Measurements from ENCODE around the gene SCFD2. TPM values are rescaled to one million over a fixed set of nuclear protein-coding genes. Genes with fewer than 3 reads are reported as not detected.

The SCFD2 gene
- polyA plus RNA-seq, 1 donor = 8.2 TPM

DNA sequence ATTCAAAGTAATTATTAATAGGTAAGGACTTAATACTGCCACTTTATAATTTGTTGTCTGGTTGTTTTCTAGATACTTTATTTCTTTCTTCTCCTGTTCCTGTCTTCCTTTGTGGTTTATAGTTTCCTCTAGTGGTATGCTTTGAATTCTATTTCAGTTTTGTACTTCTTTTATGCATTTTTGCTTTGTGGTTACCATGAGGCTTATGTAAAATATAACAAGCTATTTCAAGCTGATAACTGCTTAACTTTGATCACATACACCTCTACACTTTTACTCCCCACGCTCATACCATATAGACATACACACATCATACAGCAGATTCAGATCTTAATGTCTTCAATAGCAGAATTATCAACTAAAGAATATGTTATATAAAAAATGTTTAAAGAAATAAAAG lies 192.3 kb downstream of the SCFD2 start:
- WGBS (ENCODE audit: insufficient coverage, low lambda C conversion rate) = 88% methylated on average over 1 of the region's 1 CpG
- no peak overlapping the region for H3K4me3 ChIP-seq (ENCODE audit: low read length)
- DNase-seq = no peak
- no peak overlapping the region for H3K27ac ChIP-seq (ENCODE audit: low read length)
- no peaks in the 10 kb centered on the region for H3K4me1 ChIP-seq (ENCODE audit: control insufficient read depth, insufficient read depth, low read length)
- no peaks in the 10 kb centered on the region for H3K36me3 ChIP-seq (ENCODE audit: control insufficient read depth, insufficient read depth, low read length)
- no peaks in the 10 kb centered on the region for H3K27me3 ChIP-seq (ENCODE audit: control insufficient read depth, insufficient read depth, low read length)
- H3K9me3 ChIP-seq (ENCODE audit: control insufficient read depth, low read depth, low read length) = peaks cover 14% of the 10 kb centered on the region

DNA sequence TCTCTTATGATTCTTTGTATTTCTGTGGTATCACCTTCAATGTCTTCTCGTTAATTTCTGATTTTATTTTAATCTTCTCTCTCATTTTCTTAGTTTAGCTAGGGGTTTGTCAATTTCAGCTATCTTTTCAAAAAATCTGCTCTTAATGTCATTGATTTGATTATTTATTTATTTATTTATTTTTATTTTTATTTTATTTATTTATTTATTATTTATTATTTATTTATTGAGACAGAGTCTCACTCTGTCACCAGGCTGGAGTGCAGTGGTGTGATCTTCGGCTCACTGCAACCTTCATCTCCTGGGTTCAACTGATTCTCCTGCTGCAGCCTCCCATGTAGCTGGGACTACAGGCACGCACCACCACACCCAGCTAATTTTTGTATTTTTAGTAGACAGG lies 194.1 kb downstream of the SCFD2 start:
- 93% methylated on average over 2 of the region's 3 CpGs for WGBS (ENCODE audit: insufficient coverage, low lambda C conversion rate)
- Histone ChIP-seq H3K4me1 (ENCODE audit: control insufficient read depth, insufficient read depth, low read length) (no peaks in the 10 kb centered on the region), H3K27me3 (ENCODE audit: control insufficient read depth, insufficient read depth, low read length) (no peaks in the 10 kb centered on the region), H3K27ac (ENCODE audit: low read length) (no peak overlapping the region), H3K4me3 (ENCODE audit: low read length) (no peak overlapping the region), H3K9me3 (ENCODE audit: control insufficient read depth, low read depth, low read length) (peaks cover 4% of the 10 kb centered on the region), H3K36me3 (ENCODE audit: control insufficient read depth, insufficient read depth, low read length) (no peaks in the 10 kb centered on the region)
- DNase-seq = no peak

DNA sequence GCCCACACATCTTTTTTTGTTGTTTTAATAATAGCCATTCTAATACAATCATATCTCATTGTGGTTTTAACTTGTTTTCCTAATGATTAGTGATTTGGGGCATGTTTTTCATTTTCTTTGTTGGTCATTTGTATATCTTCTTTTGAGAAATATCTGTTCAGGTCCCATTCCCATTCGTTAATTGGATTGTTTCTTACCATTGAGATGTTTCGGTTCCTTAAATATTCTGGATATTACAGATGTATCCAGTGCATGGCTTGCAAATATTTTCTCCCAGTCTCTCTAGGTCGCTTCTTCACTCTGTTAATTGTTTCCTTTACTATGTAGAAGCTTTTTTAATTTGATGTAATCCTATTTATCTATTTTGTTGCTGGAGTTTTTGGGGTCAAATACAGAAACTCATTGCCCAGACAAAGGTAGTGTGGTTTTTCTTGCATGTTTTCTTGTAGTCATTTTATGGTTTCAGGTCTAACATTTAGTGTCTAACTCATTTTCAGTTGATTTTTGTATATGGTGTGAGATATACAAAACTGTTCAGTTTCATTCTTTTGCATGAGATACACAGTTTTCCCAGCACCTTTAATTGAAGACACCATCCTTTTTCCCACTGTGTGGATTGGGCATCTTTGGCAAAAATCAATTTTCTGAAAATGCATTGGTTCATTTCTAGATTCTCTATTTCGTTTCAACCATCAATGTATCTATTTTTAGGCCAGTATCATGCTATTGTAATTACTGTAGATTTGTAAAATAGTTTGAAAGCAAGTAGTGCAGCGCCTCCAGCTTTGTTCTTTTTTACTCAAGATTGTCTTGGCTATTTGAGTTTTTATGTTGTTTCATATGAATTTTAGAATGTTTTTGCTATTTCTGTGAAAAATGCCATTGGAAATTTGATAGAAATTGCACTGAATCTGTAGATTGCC lies 195.9 kb downstream of the SCFD2 start:
- H3K27me3 ChIP-seq (ENCODE audit: control insufficient read depth, insufficient read depth, low read length) = no peaks in the 10 kb centered on the region
- no peaks in the 10 kb centered on the region for H3K36me3 ChIP-seq (ENCODE audit: control insufficient read depth, insufficient read depth, low read length)
- no peak for DNase-seq
- H3K4me1 ChIP-seq (ENCODE audit: control insufficient read depth, insufficient read depth, low read length) = no peaks in the 10 kb centered on the region
- H3K9me3 ChIP-seq (ENCODE audit: control insufficient read depth, low read depth, low read length) = peaks cover 4% of the 10 kb centered on the region
- no peak overlapping the region for H3K27ac ChIP-seq (ENCODE audit: low read length)
- WGBS (ENCODE audit: insufficient coverage, low lambda C conversion rate) = 100% methylated on average over 2 of the region's 5 CpGs
- H3K4me3 ChIP-seq (ENCODE audit: low read length) = no peak overlapping the region

DNA sequence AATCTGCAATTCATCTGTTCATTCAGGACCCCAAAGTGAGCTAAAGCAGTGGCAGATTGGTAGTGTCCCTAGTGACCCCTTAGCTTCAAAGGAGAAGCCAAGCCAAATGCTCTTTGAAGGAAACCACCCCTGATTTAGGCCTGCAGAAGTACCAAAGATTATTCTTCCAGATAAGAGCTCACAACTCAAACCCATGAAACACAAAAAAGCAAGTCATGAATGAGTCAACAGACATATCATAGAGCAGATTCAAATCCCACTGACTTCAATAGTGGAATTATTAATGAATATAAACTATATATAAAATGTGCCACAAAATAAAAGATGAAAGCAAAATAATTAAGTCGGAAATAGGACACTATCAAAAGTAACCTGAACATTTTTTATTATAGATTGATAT lies 197.6 kb downstream of the SCFD2 start:
- Histone ChIP-seq H3K27ac (ENCODE audit: low read length) (no peak overlapping the region), H3K9me3 (ENCODE audit: control insufficient read depth, low read depth, low read length) (no peaks in the 10 kb centered on the region), H3K27me3 (ENCODE audit: control insufficient read depth, insufficient read depth, low read length) (no peaks in the 10 kb centered on the region), H3K4me3 (ENCODE audit: low read length) (no peak overlapping the region), H3K4me1 (ENCODE audit: control insufficient read depth, insufficient read depth, low read length) (no peaks in the 10 kb centered on the region), H3K36me3 (ENCODE audit: control insufficient read depth, insufficient read depth, low read length) (no peaks in the 10 kb centered on the region)
- DNase-seq = no peak
- WGBS (ENCODE audit: insufficient coverage, low lambda C conversion rate) = 100% methylated on average over 1 of the region's 1 CpG

DNA sequence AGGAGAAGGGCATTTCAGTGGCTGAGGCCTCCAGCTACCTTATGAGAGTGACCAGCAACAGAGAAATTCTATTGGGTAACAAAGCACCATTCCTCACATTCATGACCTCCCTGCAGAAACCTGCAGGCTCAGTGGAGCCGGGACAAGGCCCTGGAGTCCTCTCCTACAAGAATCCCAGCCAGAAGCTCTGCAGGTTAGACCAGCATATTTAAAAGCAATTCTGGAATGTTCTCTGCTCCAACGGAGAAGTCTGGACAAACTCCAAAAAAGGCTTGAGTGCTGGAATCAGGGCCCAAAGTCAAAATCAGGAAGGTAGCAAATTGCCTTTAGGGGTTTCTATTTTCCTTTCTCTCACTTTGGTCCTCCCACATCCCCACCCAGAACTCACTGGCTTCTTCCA lies 202.9 kb downstream of the SCFD2 start:
- Histone ChIP-seq H3K36me3 (ENCODE audit: control insufficient read depth, insufficient read depth, low read length) (no peaks in the 10 kb centered on the region), H3K9me3 (ENCODE audit: control insufficient read depth, low read depth, low read length) (no peaks in the 10 kb centered on the region), H3K27ac (ENCODE audit: low read length) (no peak overlapping the region), H3K27me3 (ENCODE audit: control insufficient read depth, insufficient read depth, low read length) (no peaks in the 10 kb centered on the region), H3K4me3 (ENCODE audit: low read length) (no peak overlapping the region), H3K4me1 (ENCODE audit: control insufficient read depth, insufficient read depth, low read length) (no peaks in the 10 kb centered on the region)
- WGBS (ENCODE audit: insufficient coverage, low lambda C conversion rate) = no CpG with 5 or more reads among the region's 2 CpGs
- DNase-seq = no peak

DNA sequence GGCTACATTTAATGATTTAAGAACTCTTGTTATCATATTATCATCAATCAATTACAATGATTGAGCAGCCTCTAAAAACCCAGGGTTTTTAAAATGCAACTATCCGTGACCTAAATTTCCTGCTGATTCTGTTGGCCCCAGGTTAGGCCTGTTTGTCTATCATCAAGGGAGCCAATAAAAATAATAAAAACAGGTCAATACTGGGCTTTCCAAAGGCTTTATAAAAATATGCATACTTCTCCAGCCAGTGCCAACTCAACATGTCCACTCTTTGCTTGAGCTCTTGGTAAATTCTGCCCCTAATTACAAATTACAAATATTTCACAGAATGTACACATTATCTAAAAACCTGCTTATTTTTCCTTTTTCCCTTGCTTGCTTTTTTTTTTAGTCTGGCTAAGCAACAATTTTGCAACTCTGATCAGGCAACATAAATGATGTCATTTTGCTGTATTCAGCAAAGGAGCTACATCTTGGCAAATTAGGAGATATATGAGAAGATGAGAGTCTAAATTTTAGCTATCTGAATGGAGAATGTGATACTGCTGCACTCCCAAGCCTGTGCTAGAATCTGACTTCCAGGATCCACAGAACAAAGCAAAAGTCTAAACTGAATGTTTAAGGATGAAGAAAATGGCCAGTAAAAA lies 204.0 kb downstream of the SCFD2 start:
- no peak overlapping the region for H3K27ac ChIP-seq (ENCODE audit: low read length)
- no peak overlapping the region for H3K4me3 ChIP-seq (ENCODE audit: low read length)
- H3K4me1 ChIP-seq (ENCODE audit: control insufficient read depth, insufficient read depth, low read length) = no peaks in the 10 kb centered on the region
- WGBS (ENCODE audit: insufficient coverage, low lambda C conversion rate) = 100% methylated on average over 1 of the region's 1 CpG
- H3K36me3 ChIP-seq (ENCODE audit: control insufficient read depth, insufficient read depth, low read length) = no peaks in the 10 kb centered on the region
- DNase-seq = no peak
- no peaks in the 10 kb centered on the region for H3K9me3 ChIP-seq (ENCODE audit: control insufficient read depth, low read depth, low read length)
- no peaks in the 10 kb centered on the region for H3K27me3 ChIP-seq (ENCODE audit: control insufficient read depth, insufficient read depth, low read length)

DNA sequence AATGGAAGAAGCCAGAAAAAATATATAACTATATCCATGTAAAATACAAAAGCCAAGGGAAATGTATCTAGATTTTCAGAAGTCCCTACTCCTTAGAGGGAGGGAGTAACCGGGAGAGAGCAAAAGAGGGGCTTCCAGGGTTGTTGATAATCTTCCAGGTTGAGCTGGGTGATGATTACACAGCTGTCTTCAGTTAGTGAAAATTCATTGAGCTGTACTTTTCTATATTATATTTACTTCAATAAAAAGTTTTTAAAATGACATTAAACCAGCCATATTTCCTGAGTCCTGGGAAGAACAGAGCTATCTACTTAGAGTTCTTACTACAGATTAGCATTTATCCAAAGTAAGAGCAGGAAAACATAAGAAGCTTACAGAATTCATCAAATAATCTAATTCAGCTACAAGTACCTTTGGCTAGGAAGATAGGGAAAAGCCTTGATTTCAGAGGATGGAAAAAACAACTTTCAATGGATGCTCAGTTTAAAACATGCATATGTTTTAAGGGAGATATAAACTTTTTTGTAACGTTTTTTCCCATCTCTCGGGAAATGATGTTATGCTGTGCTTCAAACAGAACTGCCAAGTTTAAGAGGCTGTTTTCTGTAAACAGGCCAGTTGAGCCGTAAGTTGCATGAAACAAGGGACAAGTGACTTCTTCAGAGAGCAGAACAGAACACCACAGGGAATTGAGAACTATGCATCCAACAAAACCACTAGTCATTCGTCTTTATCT lies 204.6 kb downstream of the SCFD2 start:
- WGBS (ENCODE audit: insufficient coverage, low lambda C conversion rate) = 80% methylated on average over 3 of the region's 5 CpGs
- Histone ChIP-seq H3K27me3 (ENCODE audit: control insufficient read depth, insufficient read depth, low read length) (no peaks in the 10 kb centered on the region), H3K9me3 (ENCODE audit: control insufficient read depth, low read depth, low read length) (no peaks in the 10 kb centered on the region), H3K4me3 (ENCODE audit: low read length) (no peak overlapping the region), H3K4me1 (ENCODE audit: control insufficient read depth, insufficient read depth, low read length) (no peaks in the 10 kb centered on the region), H3K36me3 (ENCODE audit: control insufficient read depth, insufficient read depth, low read length) (no peaks in the 10 kb centered on the region), H3K27ac (ENCODE audit: low read length) (no peak overlapping the region)
- DNase-seq = peak; percentile 12 to 14

DNA sequence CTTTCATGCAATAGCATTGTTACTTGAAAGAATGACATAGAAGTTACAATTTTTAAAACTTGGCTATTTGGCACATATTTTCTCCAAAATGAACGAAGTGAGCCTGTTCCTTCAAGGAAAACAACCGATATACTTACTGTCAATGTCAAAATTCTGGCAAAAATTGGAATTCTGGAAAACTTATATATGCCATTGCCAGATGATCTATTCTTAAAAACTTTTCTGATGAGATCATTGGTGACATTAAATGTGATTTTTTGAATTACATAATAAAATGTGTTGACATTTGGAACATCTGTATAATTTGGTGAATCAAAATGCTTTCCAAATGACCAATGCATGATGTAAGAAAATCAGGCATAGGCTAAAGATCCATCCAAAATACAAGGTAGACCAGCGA lies 209.0 kb downstream of the SCFD2 start:
- no peak for DNase-seq
- Histone ChIP-seq H3K4me3 (ENCODE audit: low read length) (no peak overlapping the region), H3K36me3 (ENCODE audit: control insufficient read depth, insufficient read depth, low read length) (no peaks in the 10 kb centered on the region), H3K27ac (ENCODE audit: low read length) (no peak overlapping the region), H3K9me3 (ENCODE audit: control insufficient read depth, low read depth, low read length) (peaks cover 6% of the 10 kb centered on the region), H3K4me1 (ENCODE audit: control insufficient read depth, insufficient read depth, low read length) (no peaks in the 10 kb centered on the region), H3K27me3 (ENCODE audit: control insufficient read depth, insufficient read depth, low read length) (no peaks in the 10 kb centered on the region)
- 90% methylated on average over 2 of the region's 3 CpGs for WGBS (ENCODE audit: insufficient coverage, low lambda C conversion rate)

DNA sequence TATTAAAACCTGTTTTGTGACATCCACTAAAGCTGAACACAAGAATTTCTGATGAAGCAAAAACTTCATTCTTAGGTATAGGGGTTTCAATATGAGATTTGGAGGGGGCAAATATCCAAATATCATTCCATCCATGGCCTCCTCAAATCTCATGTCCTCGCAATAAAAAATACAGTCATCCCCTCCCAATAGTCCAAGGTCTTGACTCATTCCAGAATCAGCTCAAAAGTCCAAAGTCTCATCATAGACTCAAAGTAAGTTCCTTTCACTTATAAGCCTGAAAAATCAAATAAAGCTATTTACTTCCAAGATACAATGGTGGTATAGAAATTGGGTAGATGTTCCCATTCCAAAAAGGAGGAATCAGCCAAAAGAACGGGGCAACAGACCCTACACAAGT lies 213.4 kb downstream of the SCFD2 start:
- peak in 1 of 2 donors; percentile 15 for DNase-seq
- WGBS (ENCODE audit: insufficient coverage, low lambda C conversion rate) = no CpG with 5 or more reads among the region's 2 CpGs
- no peaks in the 10 kb centered on the region for H3K4me1 ChIP-seq (ENCODE audit: control insufficient read depth, insufficient read depth, low read length)

DNA sequence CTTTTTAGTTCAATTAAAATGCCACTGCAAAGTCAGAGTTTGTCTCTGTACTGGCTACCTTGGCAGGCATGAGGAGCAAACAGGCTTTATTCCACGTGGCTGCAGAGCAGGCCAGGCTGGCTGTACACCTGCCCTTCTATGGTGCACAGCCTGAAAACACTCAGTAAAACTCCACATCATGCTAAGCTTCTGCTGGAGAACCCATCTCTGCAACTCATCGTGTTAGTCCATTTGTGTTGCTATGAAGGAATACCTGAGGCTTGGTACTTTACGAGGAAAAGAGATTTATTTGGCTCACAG lies 214.4 kb downstream of the SCFD2 start:
- no peak overlapping the region for H3K4me3 ChIP-seq (ENCODE audit: low read length)
- H3K27me3 ChIP-seq (ENCODE audit: control insufficient read depth, insufficient read depth, low read length) = no peaks in the 10 kb centered on the region
- no peaks in the 10 kb centered on the region for H3K36me3 ChIP-seq (ENCODE audit: control insufficient read depth, insufficient read depth, low read length)
- H3K27ac ChIP-seq (ENCODE audit: low read length) = no peak overlapping the region
- H3K4me1 ChIP-seq (ENCODE audit: control insufficient read depth, insufficient read depth, low read length) = no peaks in the 10 kb centered on the region
- no CpG with 5 or more reads among the region's 3 CpGs for WGBS (ENCODE audit: insufficient coverage, low lambda C conversion rate)
- H3K9me3 ChIP-seq (ENCODE audit: control insufficient read depth, low read depth, low read length) = peaks cover 6% of the 10 kb centered on the region
- no peak for DNase-seq

More for the DNA sequence above, 213.4 kb downstream of the SCFD2 start:
- H3K27me3 ChIP-seq (ENCODE audit: control insufficient read depth, insufficient read depth, low read length) = no peaks in the 10 kb centered on the region
- H3K9me3 ChIP-seq (ENCODE audit: control insufficient read depth, low read depth, low read length) = peaks cover 6% of the 10 kb centered on the region
- H3K4me3 ChIP-seq (ENCODE audit: low read length) = no peak overlapping the region
- no peaks in the 10 kb centered on the region for H3K36me3 ChIP-seq (ENCODE audit: control insufficient read depth, insufficient read depth, low read length)
- H3K27ac ChIP-seq (ENCODE audit: low read length) = no peak overlapping the region
